CD4-positive, alpha-beta memory T cell (primary cell): ENCODE data around the gene USP17L22. TPM values are rescaled to one million over a fixed set of nuclear protein-coding genes. Genes with fewer than 3 reads are reported as not detected.
"Not testable (repeated sequence)": the region's sequence is repeated elsewhere in the genome, so short reads cannot be mapped to it uniquely, and the experiment has no call there.

ENCODE experiments used
- CTCF ChIA-PET: fragments of 350-600 bp; sonication (Branson Sonifier 250); formaldehyde crosslinking; loops from one replicate; lab custom pipeline; 2021; ENCODE audit warnings: inconsistent platforms; ENCODE audit not compliant: partially characterized antibody; lab: Charles Lee
- POLR2A ChIA-PET: fragments of 350-600 bp; sonication (Branson Sonifier 250); formaldehyde crosslinking; loops from one replicate; lab custom pipeline; 2021; ENCODE audit not compliant: partially characterized antibody; lab: Charles Lee
- DNase-seq, 5 donors: peaks; one replicate each; pipeline versions ENCODE4 v3.0.0 to v3.0.0-alpha.2; 2020 to 2022; ENCODE audit warnings: mixed read lengths in 1 of 5
- H3K27ac ChIP-seq: one replicate; pipeline ENCODE4 v1.7.0; 2013; ENCODE audit warnings: low read depth, low read length
- H3K27me3 ChIP-seq: 2 replicates; pipeline ENCODE4 v1.7.0; 2013; ENCODE audit warnings: mild to moderate bottlenecking, low read length, moderate library complexity; ENCODE audit not compliant: insufficient read depth
- H3K36me3 ChIP-seq: 2 replicates; pipeline ENCODE4 v1.7.0; 2013; ENCODE audit warnings: mild to moderate bottlenecking, low read length, moderate library complexity; ENCODE audit not compliant: insufficient read depth
- H3K4me1 ChIP-seq: 2 replicates; pipeline ENCODE4 v1.7.0; 2013; ENCODE audit warnings: mild to moderate bottlenecking, low read length, moderate library complexity; ENCODE audit not compliant: insufficient read depth
- H3K4me3 ChIP-seq, 2 donors: one replicate each; pipeline ENCODE4 v1.7.0; 2013; ENCODE audit warnings: low read length in 2 of 2, mild to moderate bottlenecking in 1 of 2
- H3K9me3 ChIP-seq, 2 donors: one replicate each; pipeline ENCODE4 v1.7.0; 2013; ENCODE audit warnings: low read length in 2 of 2, control low read depth in 1 of 2; ENCODE audit not compliant: control insufficient read depth in 1 of 2
- H3K27ac Mint-ChIP-seq, 7 donors: one replicate each; pipeline ENCODE4 v1.8.0; 2020 to 2021; ENCODE audit warnings: mixed read lengths in 7 of 7, mild to moderate bottlenecking in 6 of 7, inconsistent platforms in 3 of 7, moderate library complexity in 3 of 7
- H3K27me3 Mint-ChIP-seq, 2 donors: one replicate each; pipeline ENCODE4 v1.8.0; 2020 to 2021; ENCODE audit warnings: mixed read lengths in 2 of 2
- H3K36me3 Mint-ChIP-seq, 2 donors: one replicate each; pipeline ENCODE4 v1.8.0; 2020 to 2021; ENCODE audit warnings: mixed read lengths in 2 of 2, inconsistent platforms in 1 of 2, mild to moderate bottlenecking in 1 of 2
- H3K4me1 Mint-ChIP-seq, 4 donors: one replicate each; pipeline ENCODE4 v1.8.0; 2020 to 2021; ENCODE audit warnings: mixed read lengths in 4 of 4, mild to moderate bottlenecking in 1 of 4
- H3K4me3 Mint-ChIP-seq, 8 donors: one replicate each; pipeline ENCODE4 v1.8.0; 2020 to 2021; ENCODE audit warnings: mixed read lengths in 8 of 8, mild to moderate bottlenecking in 7 of 8, moderate library complexity in 6 of 8, inconsistent platforms in 3 of 8
- H3K9me3 Mint-ChIP-seq, 8 donors: one replicate each; pipeline ENCODE4 v1.8.0; 2020 to 2021; ENCODE audit warnings: mixed read lengths in 8 of 8, mild to moderate bottlenecking in 5 of 8, inconsistent platforms in 3 of 8, moderate library complexity in 1 of 8
- intact Hi-C: fragments of 100-400 bp; cut with micrococcal nuclease; formaldehyde crosslinking; loops from one replicate; pipeline ENCODE4 v1.15.1; 2023
- polyA plus RNA-seq, 2 donors: library from polyadenylated mRNA; unstranded; fragments of 300-500 nt; fragmentation: Illumina TruSeq; gene quantifications; one replicate each; pipeline ENCODE4 v1.2.3, GENCODE V29; 2021
- total RNA-seq, 2 experiments: library from RNA; stranded (reverse); gene quantifications; one replicate each; pipeline ENCODE4 v1.2.3, GENCODE V29; 2021

The USP17L22 gene, protein sequence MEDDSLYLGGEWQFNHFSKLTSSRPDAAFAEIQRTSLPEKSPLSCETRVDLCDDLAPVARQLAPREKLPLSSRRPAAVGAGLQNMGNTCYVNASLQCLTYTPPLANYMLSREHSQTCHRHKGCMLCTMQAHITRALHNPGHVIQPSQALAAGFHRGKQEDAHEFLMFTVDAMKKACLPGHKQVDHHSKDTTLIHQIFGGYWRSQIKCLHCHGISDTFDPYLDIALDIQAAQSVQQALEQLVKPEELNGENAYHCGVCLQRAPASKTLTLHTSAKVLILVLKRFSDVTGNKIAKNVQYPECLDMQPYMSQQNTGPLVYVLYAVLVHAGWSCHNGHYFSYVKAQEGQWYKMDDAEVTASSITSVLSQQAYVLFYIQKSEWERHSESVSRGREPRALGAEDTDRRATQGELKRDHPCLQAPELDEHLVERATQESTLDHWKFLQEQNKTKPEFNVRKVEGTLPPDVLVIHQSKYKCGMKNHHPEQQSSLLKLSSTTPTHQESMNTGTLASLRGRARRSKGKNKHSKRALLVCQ
- total RNA-seq (not detected), polyA plus RNA-seq (not detected)

GRCh38 chr4:9267319-9267718 lies at the start of gene USP17L22:
USP17L22 (plus strand) TSS chr4:9267619; CDS start chr4:9267619, 0 bp downstream.
- H3K9me3 ChIP-seq, H3K4me1 ChIP-seq, H3K27me3 Mint-ChIP-seq, intact Hi-C loops, DNase-seq, H3K4me1 Mint-ChIP-seq, H3K36me3 Mint-ChIP-seq, H3K4me3 Mint-ChIP-seq, H3K36me3 ChIP-seq, H3K27ac Mint-ChIP-seq, POLR2A ChIA-PET, H3K4me3 ChIP-seq, H3K9me3 Mint-ChIP-seq, H3K27me3 ChIP-seq, CTCF ChIA-PET, H3K27ac ChIP-seq: not testable (repeated sequence)

DNA sequence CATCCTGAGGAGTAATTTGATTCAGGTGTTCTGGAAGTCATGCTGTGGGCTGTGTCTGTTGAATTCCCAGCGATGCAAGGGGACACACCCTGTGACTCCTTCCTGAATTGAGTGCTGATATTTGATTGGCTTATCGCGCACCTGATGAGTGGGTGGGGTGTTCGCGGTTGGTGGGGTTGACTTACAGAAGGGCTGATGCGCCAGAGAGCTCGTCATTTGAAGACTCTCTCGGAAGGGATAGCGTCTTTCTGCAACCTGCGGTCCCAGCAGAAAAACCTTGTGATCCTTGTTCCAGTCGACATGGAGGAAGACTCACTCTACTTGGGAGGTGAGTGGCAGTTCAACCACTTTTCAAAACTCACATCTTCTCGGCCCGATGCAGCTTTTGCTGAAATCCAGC lies 47.6 kb upstream of the USP17L22 start, which contains the start of gene USP17L12:
USP17L12 (plus strand) TSS at position 301 of the 400 bp plus-strand sequence; CDS start at position 301, 0 bp downstream.
- H3K27me3 Mint-ChIP-seq, CTCF ChIA-PET, H3K9me3 ChIP-seq, H3K4me1 ChIP-seq, H3K27me3 ChIP-seq, DNase-seq, POLR2A ChIA-PET, H3K27ac Mint-ChIP-seq, H3K4me3 ChIP-seq, H3K4me3 Mint-ChIP-seq, H3K4me1 Mint-ChIP-seq, H3K27ac ChIP-seq, H3K9me3 Mint-ChIP-seq, intact Hi-C loops, H3K36me3 Mint-ChIP-seq, H3K36me3 ChIP-seq: not testable (repeated sequence)

GRCh38 chr4:9224596-9224995 lies 42.8 kb upstream of the USP17L22 start, which contains the start of gene USP17L13:
USP17L13 (plus strand) TSS chr4:9224896; CDS start chr4:9224896, 0 bp downstream.
- intact Hi-C loops, H3K4me3 Mint-ChIP-seq, CTCF ChIA-PET, H3K4me3 ChIP-seq, DNase-seq, POLR2A ChIA-PET, H3K36me3 ChIP-seq, H3K9me3 ChIP-seq, H3K9me3 Mint-ChIP-seq, H3K4me1 Mint-ChIP-seq, H3K27me3 ChIP-seq, H3K27me3 Mint-ChIP-seq, H3K4me1 ChIP-seq, H3K27ac ChIP-seq, H3K36me3 Mint-ChIP-seq, H3K27ac Mint-ChIP-seq: not testable (repeated sequence)

- H3K4me1 ChIP-seq, H3K27ac Mint-ChIP-seq, H3K27me3 Mint-ChIP-seq, intact Hi-C loops, H3K9me3 ChIP-seq, H3K36me3 Mint-ChIP-seq, H3K4me3 ChIP-seq, H3K4me1 Mint-ChIP-seq, H3K4me3 Mint-ChIP-seq, H3K27me3 ChIP-seq, POLR2A ChIA-PET, H3K36me3 ChIP-seq, H3K9me3 Mint-ChIP-seq, H3K27ac ChIP-seq, CTCF ChIA-PET: not testable (repeated sequence)
- peak in 1 of 5 donors; percentile 19 for DNase-seq
Measured at GRCh38 chr4:9230249-9230648, 37.2 kb upstream of the USP17L22 start.

GRCh38 chr4:9234085-9234484 lies 33.3 kb upstream of the USP17L22 start, which contains the start of gene USP17L15:
USP17L15 (plus strand) TSS chr4:9234385; CDS start chr4:9234385, 0 bp downstream.
- H3K4me3 ChIP-seq, H3K27me3 ChIP-seq, H3K9me3 ChIP-seq, H3K27ac Mint-ChIP-seq, intact Hi-C loops, H3K27me3 Mint-ChIP-seq, H3K4me3 Mint-ChIP-seq, DNase-seq, H3K36me3 ChIP-seq, CTCF ChIA-PET, H3K36me3 Mint-ChIP-seq, H3K4me1 ChIP-seq, H3K9me3 Mint-ChIP-seq, H3K27ac ChIP-seq, H3K4me1 Mint-ChIP-seq, POLR2A ChIA-PET: not testable (repeated sequence)

DNA sequence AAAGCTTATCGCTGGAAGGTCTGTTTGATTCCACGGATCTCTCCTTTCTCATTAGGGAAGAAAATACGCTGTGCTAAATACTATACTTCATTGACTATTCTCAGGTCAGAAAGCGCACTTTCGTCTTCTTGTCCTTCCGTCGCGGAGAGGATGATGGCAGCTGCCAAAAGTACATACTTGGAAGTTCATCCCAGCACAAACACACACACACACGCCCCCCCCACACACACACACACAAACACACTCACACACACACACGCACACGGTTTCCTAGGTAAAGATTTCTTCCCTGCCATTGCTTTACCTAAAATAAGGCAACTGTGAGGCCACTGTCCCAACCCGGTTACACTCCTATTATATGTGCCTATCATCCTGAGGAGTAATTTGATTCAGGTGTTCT lies 29.0 kb upstream of the USP17L22 start:
- intact Hi-C loops, POLR2A ChIA-PET, H3K4me1 ChIP-seq, CTCF ChIA-PET, H3K36me3 Mint-ChIP-seq, H3K27me3 Mint-ChIP-seq, H3K36me3 ChIP-seq, H3K27ac ChIP-seq, H3K4me1 Mint-ChIP-seq, H3K9me3 ChIP-seq, H3K9me3 Mint-ChIP-seq, H3K27me3 ChIP-seq, H3K4me3 ChIP-seq, H3K4me3 Mint-ChIP-seq, H3K27ac Mint-ChIP-seq: not testable (repeated sequence)
- DNase-seq: peak in 1 of 5 donors; percentile 31

DNA sequence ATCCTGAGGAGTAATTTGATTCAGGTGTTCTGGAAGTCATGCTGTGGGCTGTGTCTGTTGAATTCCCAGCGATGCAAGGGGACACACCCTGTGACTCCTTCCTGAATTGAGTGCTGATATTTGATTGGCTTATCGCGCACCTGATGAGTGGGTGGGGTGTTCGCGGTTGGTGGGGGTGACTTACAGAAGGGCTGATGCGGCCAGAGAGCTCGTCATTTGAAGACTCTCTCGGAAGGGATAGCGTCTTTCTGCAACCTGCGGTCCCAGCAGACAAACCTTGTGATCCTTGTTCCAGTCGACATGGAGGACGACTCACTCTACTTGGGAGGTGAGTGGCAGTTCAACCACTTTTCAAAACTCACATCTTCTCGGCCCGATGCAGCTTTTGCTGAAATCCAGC lies 23.8 kb upstream of the USP17L22 start, which contains the start of gene USP17L17:
USP17L17 (plus strand) TSS at position 301 of the 400 bp plus-strand sequence; CDS start at position 301, 0 bp downstream.
- CTCF ChIA-PET, H3K27ac Mint-ChIP-seq, H3K4me1 Mint-ChIP-seq: not testable (repeated sequence)

More for the DNA sequence above, 23.8 kb upstream of the USP17L22 start, which contains the start of gene USP17L17:
- H3K9me3 Mint-ChIP-seq, H3K36me3 ChIP-seq, POLR2A ChIA-PET, H3K4me1 ChIP-seq, H3K4me3 ChIP-seq, DNase-seq, H3K9me3 ChIP-seq, H3K27me3 ChIP-seq, H3K36me3 Mint-ChIP-seq, H3K27ac ChIP-seq, H3K27me3 Mint-ChIP-seq, H3K4me3 Mint-ChIP-seq, intact Hi-C loops: not testable (repeated sequence)
